HCT116 (cell line): ENCODE data around the gene SLC7A8. TPM values are rescaled to one million over a fixed set of nuclear protein-coding genes. Genes with fewer than 3 reads are reported as not detected.

Experiments used
- ATAC-seq: fragments of 200-7000 bp; cut with Tn5 transposase; 2 replicates; pipeline ENCODE4 v1.9.1; 2020; ENCODE audit warnings: mild to moderate bottlenecking, moderate library complexity
- BruUV-seq: library from RNA; stranded (reverse); fragments of 400-500 nt; replicated peaks from 2 replicates; lab custom pipeline; 2021; lab: Mats Ljungman, UMichigan
- CTCF ChIA-PET: fragments of 300-600 bp; sonication (Branson Sonifier 250); formaldehyde crosslinking; loops from one replicate; lab custom pipeline; 2021; ENCODE audit warnings: antibody characterized with exemption; lab: Charles Lee
- POLR2A ChIA-PET: fragments of 300-600, 350-600 bp; sonication (Branson Sonifier 250); formaldehyde crosslinking; loops from one replicate; lab custom pipeline; 2021; ENCODE audit warnings: antibody characterized with exemption; lab: Charles Lee
- RAD21 ChIA-PET, 2 experiments: fragments of 300-600 bp; sonication (Branson Sonifier 250); formaldehyde crosslinking; loops; one replicate each; lab custom pipeline; 2023; ENCODE audit warnings: low total read pairs in 2 of 2; ENCODE audit not compliant: uncharacterized antibody in 2 of 2, unreplicated experiment in 2 of 2, low non-redundant PET in 1 of 2; lab: Charles Lee
- DNase-seq: peaks from one replicate; pipeline ENCODE4 v3.0.0-alpha.2; 2010; ENCODE audit warnings: low read depth, low spot score
- H2AFZ ChIP-seq: fragments of 200-600 bp; shearing (Covaris generic), sonication (generic); 2 replicates; pipeline ENCODE4 v1.6.1; 2017; ENCODE audit warnings: low read depth, mixed run types, mixed read lengths, antibody characterized with exemption, low read length; ENCODE audit not compliant: poor library complexity, severe bottlenecking
- H3K27ac ChIP-seq: 2 replicates; pipeline ENCODE4 v1.5.1; 2012; ENCODE audit warnings: low read depth, low read length
- H3K27me3 ChIP-seq: fragments of 200-600 bp; sonication (generic); 2 replicates; pipeline ENCODE4 v1.6.1; 2016; ENCODE audit warnings: mixed run types, low read length, mixed read lengths; ENCODE audit not compliant: insufficient read depth
- H3K36me3 ChIP-seq, 2 experiments: fragments of 200-500 bp in 1 of 2; fragments of 200-600 bp in 1 of 2; sonication (Bioruptor generic) in 1 of 2; sonication (generic) in 1 of 2; 2 replicates each; pipeline versions ENCODE4 v1.5.1 to v1.6.1; 2014 to 2016; ENCODE audit warnings: low read length in 2 of 2, inconsistent platforms in 1 of 2, mixed read lengths in 1 of 2, mixed run types in 1 of 2; ENCODE audit not compliant: insufficient read depth in 2 of 2, control insufficient read depth in 1 of 2
- H3K4me1 ChIP-seq, 2 experiments: fragments of 200-600 bp in 1 of 2; sonication (generic) in 1 of 2; 2 replicates each; pipeline versions ENCODE4 v1.5.1 to v1.6.1; 2012 to 2017; ENCODE audit warnings: low read length in 2 of 2, inconsistent platforms in 1 of 2, mild to moderate bottlenecking in 1 of 2, mixed read lengths in 1 of 2, mixed run types in 1 of 2, moderate library complexity in 1 of 2; ENCODE audit not compliant: insufficient read depth in 2 of 2, control insufficient read depth in 1 of 2
- H3K4me2 ChIP-seq: fragments of 200-600 bp; sonication (generic); 2 replicates; pipeline ENCODE4 v1.6.1; 2017; ENCODE audit warnings: mixed run types, low read length, mixed read lengths
- H3K4me3 ChIP-seq, 2 experiments: fragments of 200-600 bp in 1 of 2; sonication (generic) in 1 of 2; replicated peaks in 1 of 2; 2 replicates each; pipeline ENCODE4 v1.5.1; 2011 to 2016; ENCODE audit warnings: low read length in 2 of 2, control low read depth in 1 of 2, low read depth in 1 of 2, mild to moderate bottlenecking in 1 of 2, mixed read lengths in 1 of 2, mixed run types in 1 of 2
- H3K79me2 ChIP-seq: fragments of 200-600 bp; sonication (generic); 2 replicates; pipeline ENCODE4 v1.6.1; 2017; ENCODE audit warnings: mild to moderate bottlenecking, mixed run types, low read length, moderate library complexity, mixed read lengths; ENCODE audit not compliant: insufficient read depth
- H3K9ac ChIP-seq: fragments of 200-600 bp; sonication (generic); 2 replicates; pipeline ENCODE4 v1.6.1; 2016; ENCODE audit warnings: low read length, mixed read lengths
- H3K9me2 ChIP-seq: fragments of 200-600 bp; sonication (generic), shearing (Covaris generic); 2 replicates; pipeline ENCODE4 v1.6.1; 2017; ENCODE audit warnings: mixed run types, mild to moderate bottlenecking, moderate library complexity; ENCODE audit not compliant: insufficient read depth
- H3K9me3 ChIP-seq, 2 experiments: fragments of 200-500 bp in 1 of 2; fragments of 200-600 bp in 1 of 2; sonication (Bioruptor generic) in 1 of 2; sonication (generic) in 1 of 2; 2 replicates each; pipeline ENCODE4 v1.6.1; 2014 to 2017; ENCODE audit warnings: low read length in 2 of 2, mixed read lengths in 2 of 2, inconsistent platforms in 1 of 2, low read depth in 1 of 2, mild to moderate bottlenecking in 1 of 2, mixed run types in 1 of 2, moderate library complexity in 1 of 2; ENCODE audit not compliant: control insufficient read depth in 1 of 2, insufficient read depth in 1 of 2
- H4K20me1 ChIP-seq: fragments of 200-600 bp; sonication (generic), shearing (Covaris generic); 2 replicates; pipeline ENCODE4 v1.6.1; 2017; ENCODE audit warnings: mixed run types, mild to moderate bottlenecking, moderate library complexity; ENCODE audit not compliant: insufficient read depth
- ATF3 ChIP-seq: IDR thresholded peaks from 2 replicates; pipeline ENCODE4 v1.6.1; 2012
- CTCF ChIP-seq, 3 experiments: fragments of 200-600 bp in 1 of 3; sonication (generic) in 1 of 3; IDR thresholded peaks in 2 of 3; conservative IDR thresholded peaks in 1 of 3; 2 replicates each; pipeline ENCODE4 v1.5.1; 2012 to 2017; ENCODE audit warnings: low read depth in 2 of 3, low read length in 2 of 3, antibody characterized with exemption in 1 of 3, borderline replicate concordance in 1 of 3, control low read depth in 1 of 3, mild to moderate bottlenecking in 1 of 3, mixed read lengths in 1 of 3, mixed run types in 1 of 3, moderate library complexity in 1 of 3; ENCODE audit not compliant: insufficient read depth in 1 of 3
- ELF1 ChIP-seq: IDR thresholded peaks from 2 replicates; pipeline ENCODE4 v1.6.1; 2012; ENCODE audit warnings: low read depth, borderline replicate concordance
- EZH2 ChIP-seq: fragments of 200-600 bp; sonication (generic); IDR thresholded peaks from 2 replicates; pipeline ENCODE4 v1.6.1; 2017; ENCODE audit warnings: antibody characterized with exemption, mixed run types
- EZH2phosphoT487 ChIP-seq: fragments of 200-600 bp; IDR thresholded peaks from 2 replicates; pipeline ENCODE4 v1.6.1; 2018; ENCODE audit warnings: antibody characterized with exemption, borderline replicate concordance
- FOSL1 ChIP-seq: IDR thresholded peaks from 2 replicates; pipeline ENCODE4 v1.6.1; 2012; ENCODE audit warnings: low read depth
- JUND ChIP-seq: IDR thresholded peaks from 2 replicates; pipeline ENCODE4 v1.6.1; 2012
- POLR2AphosphoS5 ChIP-seq: IDR thresholded peaks from 2 replicates; pipeline ENCODE4 v1.6.1; 2011; ENCODE audit warnings: mild to moderate bottlenecking, low read depth, low read length, moderate library complexity
- RAD21 ChIP-seq: IDR thresholded peaks from 2 replicates; pipeline ENCODE4 v1.6.1; 2012; ENCODE audit warnings: low read depth, mild to moderate bottlenecking
- SP1 ChIP-seq: IDR thresholded peaks from 2 replicates; pipeline ENCODE4 v1.6.1; 2012; ENCODE audit warnings: low read depth
- SRF ChIP-seq: IDR thresholded peaks from 2 replicates; pipeline ENCODE4 v1.6.1; 2012; ENCODE audit warnings: low read depth
- TCF7L2 ChIP-seq: IDR thresholded peaks from 2 replicates; pipeline ENCODE4 v1.7.0; 2011; ENCODE audit warnings: borderline replicate concordance, inconsistent platforms; ENCODE audit not compliant: insufficient read depth, insufficient read length; ENCODE audit errors: extremely low read depth
- YY1 ChIP-seq: IDR thresholded peaks from 2 replicates; pipeline ENCODE4 v1.6.1; 2011; ENCODE audit warnings: low read length, low read depth, moderate library complexity, mild to moderate bottlenecking; ENCODE audit not compliant: insufficient replicate concordance; ENCODE audit errors: extremely low read depth
- ZFX ChIP-seq: fragments of 450-650 bp; IDR thresholded peaks from 2 replicates; pipeline ENCODE4 v1.6.1; 2017
- intact Hi-C: fragments of 100-400 bp; cut with micrococcal nuclease; formaldehyde crosslinking; loops from 2 replicates; pipeline ENCODE4 v1.10.0; 2022
- total RNA-seq: library from RNA; stranded (reverse); gene quantifications from one replicate; pipeline ENCODE4 v1.2.1, GENCODE V29; 2021; ENCODE audit not compliant: unreplicated experiment

The SLC7A8 gene
- total RNA-seq, 1 experiment from 2014 or later: 5.3 TPM

GRCh38 chr14:23146351-23146910, 37.0 kb downstream of the SLC7A8 start:
- ChIA-PET CTCF (no interaction called here), POLR2A (no interaction called here), RAD21 (no interaction called here)
- no peaks in the 10 kb centered on the region for H3K9me3 ChIP-seq
- H2AFZ ChIP-seq: no peak overlapping the region
- no peak overlapping the region for H3K27ac ChIP-seq
- H3K4me2 ChIP-seq: no peak overlapping the region
- DNase-seq (no peak), ATAC-seq (no peak)
- no TSS peak for BruUV-seq
- no peaks in the 10 kb centered on the region for H3K27me3 ChIP-seq
- H3K9ac ChIP-seq: no peak overlapping the region
- no peaks in the 10 kb centered on the region for H3K9me2 ChIP-seq
- H4K20me1 ChIP-seq: no peaks in the 10 kb centered on the region
- no peak overlapping the region for H3K4me3 ChIP-seq
- no peaks in the 10 kb centered on the region for H3K79me2 ChIP-seq
- no peaks in the 10 kb centered on the region for H3K36me3 ChIP-seq
- peaks cover 0 to 6% of the 10 kb centered on the region in 2 experiments; a peak in 2 of 4 replicates for H3K4me1 ChIP-seq
- TF ChIP-seq SP1 (no peak), ATF3 (no peak), YY1 (no peak), TCF7L2 (no peak), ELF1 (no peak), ZFX (no peak), FOSL1 (no peak), SRF (no peak), POLR2AphosphoS5 (no peak), CTCF (IDR thresholded peaks at IDR 0.05 in 2 of 3, conservative IDR thresholded peaks at IDR 0.05 in 1 of 3; ENCODE audit: borderline replicate concordance in 1 of 3, insufficient read depth in 1 of 3, low read depth in 2 of 3, low read length in 2 of 3) (no peak), EZH2 (no peak), RAD21 (no peak), EZH2phosphoT487 (no peak), JUND (no peak)
- intact Hi-C loops: no loop called here
